Measurements from ENCODE around the gene HSPB7.
"Not testable (repeated sequence)": the region's sequence is repeated elsewhere in the genome, so short reads cannot be mapped to it uniquely, and the experiment has no call there.

Gene HSPB7

GRCh38 chr1:16023050-16023653 is 5.3 kb upstream of the HSPB7 start:
- DNase-seq (ENCODE audit: low read depth in 2 of 2, low spot score in 1 of 2), result no peak

GRCh38 chr1:16022393-16022792 is 4.5 kb upstream of the HSPB7 start:
- no peak for DNase-seq (ENCODE audit: low read depth in 2 of 2, low spot score in 1 of 2)

- DNase-seq (ENCODE audit: low read depth in 2 of 2, low spot score in 1 of 2), result no peak
Measured at GRCh38 chr1:16021681-16022080, 3.8 kb upstream of the HSPB7 start, which contains the start of gene CLCNKA. Gene CLCNKA, plus strand, starts transcription at chr1:16022036. Its CDS starts 584 bp downstream, at chr1:16022620.

GRCh38 chr1:16020878-16021277 is 3.0 kb upstream of the HSPB7 start:
- DNase-seq (ENCODE audit: low read depth in 2 of 2, low spot score in 1 of 2), result not testable (repeated sequence)

- no peak for DNase-seq (ENCODE audit: low read depth in 2 of 2, low spot score in 1 of 2)
Measured at GRCh38 chr1:16020325-16020724, 2.5 kb upstream of the HSPB7 start.

- DNase-seq (ENCODE audit: low read depth in 2 of 2, low spot score in 1 of 2), result no peak
Measured at GRCh38 chr1:16019644-16020277, 1.9 kb upstream of the HSPB7 start.

- DNase-seq (ENCODE audit: low read depth in 2 of 2, low spot score in 1 of 2), result no peak
Measured at GRCh38 chr1:16018749-16019643, 1.2 kb upstream of the HSPB7 start.

GRCh38 chr1:16018308-16018707 is 465 bp upstream of the HSPB7 start:
- DNase-seq (ENCODE audit: low read depth in 2 of 2, low spot score in 1 of 2), result no peak

GRCh38 chr1:16017076-16017460 is 775 bp downstream of the HSPB7 start:
- no peak for DNase-seq (ENCODE audit: low read depth in 2 of 2, low spot score in 1 of 2)

GRCh38 chr1:16015960-16016901 is 1.6 kb downstream of the HSPB7 start:
- DNase-seq (ENCODE audit: low read depth in 2 of 2, low spot score in 1 of 2), result no peak

GRCh38 chr1:16015491-16015890 is 2.4 kb downstream of the HSPB7 start:
- DNase-seq (ENCODE audit: low read depth in 2 of 2, low spot score in 1 of 2), result no peak

- no peak for DNase-seq (ENCODE audit: low read depth in 2 of 2, low spot score in 1 of 2)
Measured at GRCh38 chr1:16014509-16015482, 3.0 kb downstream of the HSPB7 start.

- DNase-seq (ENCODE audit: low read depth in 2 of 2, low spot score in 1 of 2), result no peak
Measured at GRCh38 chr1:16013908-16014258, 4.0 kb downstream of the HSPB7 start.

- DNase-seq (ENCODE audit: low read depth in 2 of 2, low spot score in 1 of 2), result peak; percentile 30 to 52
Measured at GRCh38 chr1:16013220-16013907, 4.5 kb downstream of the HSPB7 start.

- DNase-seq (ENCODE audit: low read depth in 2 of 2, low spot score in 1 of 2), result no peak
Measured at GRCh38 chr1:16012590-16013219, 5.1 kb downstream of the HSPB7 start.

GRCh38 chr1:16011936-16012589 is 5.8 kb downstream of the HSPB7 start:
- DNase-seq (ENCODE audit: low read depth in 2 of 2, low spot score in 1 of 2), result no peak

GRCh38 chr1:16010837-16011236 is 7.0 kb downstream of the HSPB7 start:
- no peak for DNase-seq (ENCODE audit: low read depth in 2 of 2, low spot score in 1 of 2)

GRCh38 chr1:16009678-16010077 is 8.2 kb downstream of the HSPB7 start:
- DNase-seq (ENCODE audit: low read depth in 2 of 2, low spot score in 1 of 2), result no peak
